Psoas muscle (tissue), 8 donors: ENCODE data around the gene AVPR1B. TPM values are rescaled to one million over a fixed set of nuclear protein-coding genes. Genes with fewer than 3 reads are reported as not detected.

Experiments
- ATAC-seq, 4 donors: fragments of 200-7000 bp; cut with Tn5 transposase; one replicate each; pipeline ENCODE4 v1.9.1; 2020; ENCODE audit warnings: moderate library complexity in 3 of 4, mild to moderate bottlenecking in 2 of 4
- DNase-seq, 2 donors: peaks; one replicate each; pipeline ENCODE4 v3.0.0-alpha.2; 2020
- H3K27ac ChIP-seq: fragments of 200-600 bp; one replicate; pipeline ENCODE4 v1.8.0; 2022
- H3K27me3 ChIP-seq, 3 donors: fragments of 200-600 bp in 1 of 3; one replicate each; pipeline versions ENCODE4 v1.6.1 to v1.8.0; 2013 to 2022; ENCODE audit warnings: low read length in 2 of 3, mild to moderate bottlenecking in 2 of 3, moderate library complexity in 1 of 3; ENCODE audit not compliant: insufficient read depth in 3 of 3
- H3K36me3 ChIP-seq, 2 donors: fragments of 200-600 bp in 1 of 2; one replicate each; pipeline versions ENCODE4 v1.6.1 to v1.8.0; 2013 to 2022; ENCODE audit warnings: low read depth in 1 of 2, mild to moderate bottlenecking in 1 of 2, moderate library complexity in 1 of 2; ENCODE audit not compliant: insufficient read depth in 1 of 2
- H3K4me1 ChIP-seq: fragments of 200-600 bp; one replicate; pipeline ENCODE4 v1.8.0; 2022
- H3K4me3 ChIP-seq: fragments of 200-600 bp; one replicate; pipeline ENCODE4 v1.8.0; 2022; ENCODE audit warnings: mild to moderate bottlenecking
- H3K9me3 ChIP-seq: fragments of 200-600 bp; one replicate; pipeline ENCODE4 v1.8.0; 2022
- WGBS, 3 donors: extraction: QIAGEN DNeasy Blood & Tissue Kit; methylation state at CpG; one replicate each; pipeline versions ENCODE4 v1.1.6 to v1.1.7; 2013; 5-methylcytosine and 5-hydroxymethylcytosine counted together
- intact Hi-C, 2 donors: fragments of 100-400 bp; cut with DNase I; formaldehyde crosslinking; loops; one replicate each; pipeline versions ENCODE4 v1.11.0 to v1.14.2; 2022
- polyA plus RNA-seq, 3 donors: library from polyadenylated mRNA; stranded (reverse); fragments of 200-250 nt; gene quantifications; one replicate each; pipeline ENCODE4 v1.2.3, GENCODE V29; 2013
- total RNA-seq, 4 donors: library from RNA; stranded (reverse); fragmentation: NEBNext Ultra II Directional in 2 of 4; extraction: Animal tissue kit (Norgen Biotek cat#: 25700) in 2 of 4; gene quantifications; one replicate each; pipeline versions ENCODE4 v1.2.1 to v1.2.4, GENCODE V29; 2021 to 2023
- TF ChIP-seq, protein P1 (sequence below): fragments of 200-600 bp; IDR thresholded peaks from one replicate; pipeline ENCODE4 v1.8.0; 2022; ENCODE audit warnings: antibody characterized with exemption
- donor health status: healthy with polysubstance abuse.
- donor health status: DM: no; HTN: no; CAD: no; lungs with moderate emphysema.
- donor health status: Bipolar disorder and iron deficiency.
- donor health status: healthy.
- donor health status: DM: yes; HTN: yes; CAD: no.
- donor health status: DM: no; HTN: no; CAD: no.
- donor health status: DM: no; HTN: no; CAD: no.
- donor health status: DM: yes; HTN: yes; CAD: no.

Gene AVPR1B
- total and polyA plus RNA-seq, 7 donors: not detected

DNA sequence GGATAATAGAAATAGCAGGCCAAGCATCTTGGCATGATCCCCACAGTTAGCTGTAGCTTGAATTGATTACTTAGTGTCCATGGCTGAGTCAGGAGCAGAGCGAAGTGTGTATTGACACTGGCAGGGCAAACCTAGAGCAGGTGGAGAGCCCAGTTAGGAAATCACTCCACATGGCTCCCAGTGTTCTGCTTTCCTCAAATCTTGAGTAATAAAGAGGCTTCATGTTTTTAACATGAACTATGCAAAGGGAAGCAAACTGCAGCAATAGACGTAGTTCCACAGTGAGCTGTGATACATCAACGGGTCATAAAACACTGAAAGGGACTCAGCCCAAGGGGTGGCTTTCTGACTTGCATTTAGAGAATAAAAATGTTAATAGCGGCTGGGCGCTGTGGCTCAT is 35.3 kb downstream of the AVPR1B start:
- no peaks in the 10 kb centered on the region for H3K9me3 ChIP-seq
- no peak overlapping the region for H3K4me3 ChIP-seq
- no peaks in the 10 kb centered on the region for H3K36me3 ChIP-seq
- no peaks in the 10 kb centered on the region for H3K4me1 ChIP-seq
- intact Hi-C loops: no loop called here
- 85 to 89% (median 86%) methylated on average over 5 of the region's 5 CpGs for WGBS, 3 donors
- ATAC-seq (no peak), DNase-seq (no peak)
- TF ChIP-seq, protein P1, sequence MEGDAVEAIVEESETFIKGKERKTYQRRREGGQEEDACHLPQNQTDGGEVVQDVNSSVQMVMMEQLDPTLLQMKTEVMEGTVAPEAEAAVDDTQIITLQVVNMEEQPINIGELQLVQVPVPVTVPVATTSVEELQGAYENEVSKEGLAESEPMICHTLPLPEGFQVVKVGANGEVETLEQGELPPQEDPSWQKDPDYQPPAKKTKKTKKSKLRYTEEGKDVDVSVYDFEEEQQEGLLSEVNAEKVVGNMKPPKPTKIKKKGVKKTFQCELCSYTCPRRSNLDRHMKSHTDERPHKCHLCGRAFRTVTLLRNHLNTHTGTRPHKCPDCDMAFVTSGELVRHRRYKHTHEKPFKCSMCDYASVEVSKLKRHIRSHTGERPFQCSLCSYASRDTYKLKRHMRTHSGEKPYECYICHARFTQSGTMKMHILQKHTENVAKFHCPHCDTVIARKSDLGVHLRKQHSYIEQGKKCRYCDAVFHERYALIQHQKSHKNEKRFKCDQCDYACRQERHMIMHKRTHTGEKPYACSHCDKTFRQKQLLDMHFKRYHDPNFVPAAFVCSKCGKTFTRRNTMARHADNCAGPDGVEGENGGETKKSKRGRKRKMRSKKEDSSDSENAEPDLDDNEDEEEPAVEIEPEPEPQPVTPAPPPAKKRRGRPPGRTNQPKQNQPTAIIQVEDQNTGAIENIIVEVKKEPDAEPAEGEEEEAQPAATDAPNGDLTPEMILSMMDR: no peak
- H3K27me3 ChIP-seq: no peaks in the 10 kb centered on the region
- H3K27ac ChIP-seq: no peak overlapping the region

DNA sequence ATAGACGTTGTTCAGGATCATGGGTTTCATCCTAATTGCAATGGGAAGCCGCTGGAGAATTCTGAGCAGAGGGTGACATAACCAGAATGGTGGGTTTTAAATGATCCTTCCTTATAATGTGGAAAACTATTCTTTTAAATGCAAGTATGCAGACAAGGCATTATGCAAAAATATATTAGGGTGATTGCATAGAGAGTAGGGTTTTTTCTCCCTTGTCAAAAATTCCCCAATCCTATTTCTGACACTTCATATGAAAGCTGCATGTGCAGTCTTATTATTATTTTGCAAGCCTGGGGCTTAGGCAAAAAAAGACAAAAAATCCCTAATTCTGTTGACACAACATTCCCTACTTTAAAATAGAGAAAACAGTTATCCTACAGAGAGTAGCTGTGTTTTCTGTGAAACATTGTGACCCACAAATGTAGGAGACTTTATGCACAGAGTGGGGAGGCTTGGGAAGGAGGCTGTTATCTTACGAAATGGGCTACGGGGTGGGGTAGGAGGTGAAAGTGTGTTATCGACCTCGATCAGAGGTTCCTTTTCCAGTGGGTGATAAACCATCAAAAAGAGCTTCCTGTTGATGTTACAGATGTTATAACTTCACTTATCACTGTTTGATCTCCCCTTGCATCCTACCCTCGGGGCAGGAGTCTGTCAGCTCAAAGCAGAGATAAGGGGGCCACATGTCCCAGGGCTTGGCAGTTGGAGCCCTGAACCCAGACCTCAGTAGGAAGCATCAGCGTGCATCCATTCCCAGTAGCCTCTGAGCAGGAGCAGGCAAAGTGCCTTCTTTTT is 37.0 kb downstream of the AVPR1B start:
- WGBS, 3 donors: 60 to 64% (median 61%) methylated on average over 8 of the region's 8 CpGs
- TF ChIP-seq, protein P1: no peak
- no peak overlapping the region for H3K4me3 ChIP-seq
- no peaks in the 10 kb centered on the region for H3K4me1 ChIP-seq
- no peak for DNase-seq
- H3K27ac ChIP-seq: no peak overlapping the region
- H3K36me3 ChIP-seq: no peaks in the 10 kb centered on the region
- intact Hi-C loops: no loop called here
- ATAC-seq: no peak
- no peaks in the 10 kb centered on the region for H3K9me3 ChIP-seq
- H3K27me3 ChIP-seq: no peaks in the 10 kb centered on the region

DNA sequence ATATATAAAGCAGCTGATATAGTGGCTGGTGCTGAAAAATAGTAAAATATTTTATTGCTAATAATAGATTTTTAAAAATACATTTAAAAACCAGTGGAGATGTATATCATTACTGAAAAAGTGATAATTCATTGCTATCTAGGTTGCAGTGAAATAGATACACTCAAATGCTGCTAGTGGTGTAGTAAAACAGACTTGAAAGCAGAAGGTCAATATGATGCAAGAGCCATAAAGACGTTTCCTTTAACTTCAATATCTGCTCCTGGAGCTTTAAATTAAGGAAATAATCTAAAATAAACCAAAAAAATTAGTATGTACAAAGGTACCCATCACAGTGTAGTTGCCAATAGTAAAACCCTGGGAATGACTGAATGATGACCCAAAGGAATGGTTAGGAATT is 38.1 kb downstream of the AVPR1B start:
- Histone ChIP-seq H3K4me1 (no peaks in the 10 kb centered on the region), H3K9me3 (no peaks in the 10 kb centered on the region), H3K36me3 (no peaks in the 10 kb centered on the region), H3K27me3 (no peaks in the 10 kb centered on the region), H3K27ac (no peak overlapping the region), H3K4me3 (no peak overlapping the region)
- no peak for DNase-seq
- intact Hi-C loops: no loop called here
- 60 to 91% (median 65%) methylated on average over 1 of the region's 1 CpG for WGBS, 3 donors
- no peak for ATAC-seq
- TF ChIP-seq, protein P1: no peak

DNA sequence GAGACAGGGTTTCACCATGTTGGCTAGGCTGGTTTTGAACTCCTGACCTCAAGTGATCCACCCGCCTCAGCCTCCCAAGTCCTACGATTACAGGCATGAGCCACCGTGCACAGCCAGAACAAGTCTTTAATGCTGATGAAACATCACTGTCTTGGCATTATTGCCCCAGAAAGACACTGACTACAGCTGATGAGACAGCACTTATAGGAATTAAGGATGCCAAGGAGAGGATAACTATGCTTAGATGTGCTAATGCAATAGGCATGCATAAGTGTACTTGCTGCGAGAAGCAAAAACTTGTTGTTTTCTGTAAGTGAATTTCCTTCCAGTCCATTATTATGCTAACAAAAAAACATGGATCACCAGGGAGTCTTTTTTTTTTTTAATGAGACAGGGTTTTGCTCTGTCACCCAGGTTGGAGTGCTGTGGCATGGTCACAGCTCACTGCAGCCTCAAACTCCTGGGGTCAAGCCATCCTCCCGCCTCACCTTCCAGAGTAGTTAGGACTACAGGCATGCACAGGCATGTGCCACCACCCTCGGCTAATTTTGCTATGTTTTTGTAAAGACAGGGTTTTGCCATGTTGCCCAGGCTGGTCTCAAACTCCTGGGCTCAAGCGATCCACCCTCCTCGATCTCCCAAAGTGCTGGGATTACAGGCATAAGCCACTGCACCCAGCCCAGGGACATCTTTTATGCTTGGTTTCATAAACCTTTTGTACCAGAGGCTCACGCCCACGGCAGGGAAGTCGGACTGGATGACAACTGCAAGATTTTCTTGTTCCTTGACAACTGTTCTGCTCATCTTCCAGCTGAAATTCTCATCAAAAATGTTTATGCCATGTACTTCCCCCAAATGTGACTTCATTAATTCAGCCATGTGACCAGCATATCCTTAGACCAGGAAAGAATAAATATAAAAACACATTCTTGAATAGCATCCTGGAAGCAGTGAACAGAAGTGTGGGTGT is 41.1 kb downstream of the AVPR1B start:
- no peak overlapping the region for H3K4me3 ChIP-seq
- H3K27ac ChIP-seq: no peak overlapping the region
- H3K27me3 ChIP-seq: no peaks in the 10 kb centered on the region
- no peaks in the 10 kb centered on the region for H3K9me3 ChIP-seq
- DNase-seq: no peak
- 52 to 62% (median 55%) methylated on average over 11 of the region's 11 CpGs for WGBS, 3 donors
- intact Hi-C loops: no loop called here
- ATAC-seq: no peak
- TF ChIP-seq, protein P1: no peak
- no peaks in the 10 kb centered on the region for H3K36me3 ChIP-seq
- no peaks in the 10 kb centered on the region for H3K4me1 ChIP-seq
